Measurements from ENCODE around the gene CHTF8.

- TF ChIP-seq CTCF (IDR thresholded peaks at IDR 0.05; ENCODE audit: insufficient read depth, low read depth, low read length), result no peak
- no peak for TF ChIP-seq EZH2 (IDR thresholded peaks at IDR 0.05; ENCODE audit: insufficient read depth, low read length)
These were observed 43.1 kb downstream of the CHTF8 start for GRCh38 chr16:69089091-69089910.
